ENCODE results near the gene GPR37.

DNA sequence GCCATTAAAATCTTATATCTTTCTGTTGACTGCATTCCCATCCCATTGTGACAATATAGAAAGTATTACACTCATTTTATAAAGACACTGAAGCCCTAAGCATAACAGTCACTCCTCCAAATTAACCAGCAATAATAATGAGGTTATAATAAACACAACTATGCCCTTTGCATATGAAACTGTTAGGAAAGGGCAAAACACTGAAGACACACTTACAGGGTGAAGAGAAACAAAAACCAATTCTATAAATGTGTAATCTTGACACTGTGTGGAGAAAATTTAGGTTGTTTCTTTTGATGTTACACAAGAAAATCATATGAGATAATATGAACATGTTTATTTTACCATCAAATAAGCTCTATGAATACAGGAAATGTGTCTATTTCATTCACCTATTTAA, 14.0 kb upstream of the GPR37 start:
- no peak for TF ChIP-seq GATA2 (IDR thresholded peaks at IDR 0.05; ENCODE audit: low read depth, low read length)
- TF ChIP-seq GATA3 (IDR thresholded peaks at IDR 0.05; ENCODE audit: low read depth, low read length), result no peak
